Fibroblast of the conjunctiva (primary cell): ENCODE data around the gene G2E3.
"Not testable (repeated sequence)": the region's sequence is repeated elsewhere in the genome, so short reads cannot be mapped to it uniquely, and the experiment has no call there.

Experiments used
- DNase-seq: peaks from one replicate; pipeline ENCODE4 v3.0.0-alpha.2; 2010; ENCODE audit warnings: low read depth

Gene G2E3, protein sequence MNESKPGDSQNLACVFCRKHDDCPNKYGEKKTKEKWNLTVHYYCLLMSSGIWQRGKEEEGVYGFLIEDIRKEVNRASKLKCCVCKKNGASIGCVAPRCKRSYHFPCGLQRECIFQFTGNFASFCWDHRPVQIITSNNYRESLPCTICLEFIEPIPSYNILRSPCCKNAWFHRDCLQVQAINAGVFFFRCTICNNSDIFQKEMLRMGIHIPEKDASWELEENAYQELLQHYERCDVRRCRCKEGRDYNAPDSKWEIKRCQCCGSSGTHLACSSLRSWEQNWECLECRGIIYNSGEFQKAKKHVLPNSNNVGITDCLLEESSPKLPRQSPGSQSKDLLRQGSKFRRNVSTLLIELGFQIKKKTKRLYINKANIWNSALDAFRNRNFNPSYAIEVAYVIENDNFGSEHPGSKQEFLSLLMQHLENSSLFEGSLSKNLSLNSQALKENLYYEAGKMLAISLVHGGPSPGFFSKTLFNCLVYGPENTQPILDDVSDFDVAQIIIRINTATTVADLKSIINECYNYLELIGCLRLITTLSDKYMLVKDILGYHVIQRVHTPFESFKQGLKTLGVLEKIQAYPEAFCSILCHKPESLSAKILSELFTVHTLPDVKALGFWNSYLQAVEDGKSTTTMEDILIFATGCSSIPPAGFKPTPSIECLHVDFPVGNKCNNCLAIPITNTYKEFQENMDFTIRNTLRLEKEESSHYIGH

DNA sequence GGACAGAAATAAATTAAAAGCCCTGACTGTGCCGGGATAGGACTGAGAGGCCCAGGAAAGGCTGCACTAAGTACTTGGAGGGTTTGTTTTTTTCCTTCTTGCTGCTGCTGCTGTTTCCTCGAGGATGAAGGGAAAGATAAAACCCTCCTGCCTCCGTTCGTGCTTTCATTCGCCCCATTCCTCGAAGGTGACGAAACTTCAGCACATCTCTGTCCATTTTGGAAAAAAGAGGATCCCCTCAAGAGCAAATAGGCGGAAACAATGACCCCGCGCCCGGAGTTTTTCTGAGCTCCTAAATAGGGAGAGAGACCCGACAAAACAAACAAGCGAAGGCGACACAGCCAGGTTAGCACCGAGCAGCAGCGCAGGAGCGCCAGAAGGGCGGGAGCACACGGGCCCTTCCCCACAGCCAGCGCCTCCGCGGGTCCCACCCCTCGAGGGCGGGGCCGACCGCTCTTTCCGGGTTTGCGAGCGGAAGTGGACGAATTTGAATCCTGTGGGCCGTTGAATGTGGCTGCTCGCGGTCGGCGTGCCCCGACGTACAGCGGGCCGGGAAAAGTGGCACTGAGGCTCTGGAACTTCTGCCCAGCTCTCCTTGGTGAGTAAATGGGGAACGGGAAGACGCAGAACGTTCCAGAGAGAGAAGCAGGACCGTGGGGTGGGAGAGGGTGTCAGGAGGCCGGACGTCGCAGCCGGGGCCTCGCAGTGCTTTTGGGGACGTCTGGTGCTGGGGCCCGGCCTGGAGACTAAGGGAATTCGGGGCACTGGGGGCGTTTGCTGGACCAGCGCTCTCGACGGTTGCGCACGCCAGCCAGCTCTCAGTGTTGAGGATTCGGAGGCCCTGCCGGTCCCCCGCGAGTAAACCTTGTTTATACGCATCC is at the start of gene G2E3:
Gene G2E3 (plus strand): TSS at position 484 of the 881 bp plus-strand sequence. CDS start 21,922 bp downstream, outside the sequence.
- peak; percentile 63 for DNase-seq

DNA sequence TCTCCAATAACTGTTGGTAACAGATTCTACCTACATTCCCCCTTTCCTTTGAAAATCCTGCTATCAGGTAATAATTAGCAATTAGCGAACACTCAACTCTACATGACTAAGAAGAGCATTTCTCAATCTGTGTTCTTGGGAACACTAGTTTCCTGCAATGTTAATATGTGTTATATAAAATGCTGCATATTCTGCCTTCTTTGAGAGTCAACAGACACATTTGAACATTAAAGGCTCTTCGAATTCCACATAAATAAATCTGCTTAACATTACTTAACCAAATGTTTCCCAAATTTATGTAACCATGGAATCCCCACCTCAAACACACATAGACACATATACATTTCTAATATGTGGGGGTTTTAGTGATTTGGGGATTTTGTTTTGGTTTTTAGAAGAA is 41.2 kb upstream of the G2E3 start:
- DNase-seq = no peak

DNA sequence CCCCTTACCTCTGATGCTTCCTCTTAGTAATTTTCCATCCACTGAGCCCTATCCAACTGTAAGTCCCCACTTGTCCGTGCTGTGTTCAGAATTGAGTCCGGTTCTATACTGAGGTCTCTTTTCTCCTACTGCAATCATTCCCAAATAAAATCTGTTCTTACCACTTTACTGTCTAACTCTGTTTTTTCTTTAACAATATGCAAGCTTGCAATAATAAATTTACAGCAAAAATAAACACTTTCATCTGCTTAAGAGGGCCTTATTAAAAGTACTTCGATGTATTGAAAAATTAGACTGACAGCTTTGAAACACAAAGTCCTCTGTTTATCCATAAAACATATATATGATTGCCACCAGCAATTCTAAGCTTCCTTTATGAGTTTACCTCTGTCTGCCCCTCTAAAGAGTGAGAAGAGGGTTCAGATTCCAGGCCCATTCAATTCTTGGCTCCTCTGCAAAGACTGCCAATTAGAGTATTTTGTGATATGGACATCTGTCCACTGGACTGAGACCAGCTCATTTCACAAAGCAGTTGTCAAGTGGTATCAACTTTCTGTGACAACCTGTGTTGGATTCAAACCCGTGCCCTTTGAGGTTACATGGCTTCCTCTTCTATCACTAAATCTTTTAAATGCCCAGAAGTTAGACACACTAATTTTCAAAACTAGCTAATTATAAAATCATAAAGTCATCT is 39.9 kb upstream of the G2E3 start:
- DNase-seq = no peak

DNA sequence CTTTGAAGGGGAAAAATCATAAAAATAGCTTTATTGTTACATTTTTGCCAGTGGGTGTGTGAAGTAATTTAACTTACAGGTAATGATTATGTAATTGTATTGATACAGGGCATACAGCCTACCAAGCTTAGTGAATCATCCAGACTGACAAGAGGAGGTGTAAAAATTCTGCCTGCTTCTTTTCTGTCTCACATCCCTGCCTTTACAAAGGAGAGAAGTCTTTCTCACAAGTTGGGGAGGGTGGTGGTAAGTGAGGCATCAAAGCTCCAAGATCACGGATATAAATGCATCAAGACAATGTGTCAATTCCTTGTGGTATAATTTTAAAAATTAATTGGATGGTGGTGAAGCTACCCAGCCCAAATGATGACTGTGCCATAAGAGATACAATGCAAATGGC is 39.0 kb upstream of the G2E3 start:
- DNase-seq = no peak

DNA sequence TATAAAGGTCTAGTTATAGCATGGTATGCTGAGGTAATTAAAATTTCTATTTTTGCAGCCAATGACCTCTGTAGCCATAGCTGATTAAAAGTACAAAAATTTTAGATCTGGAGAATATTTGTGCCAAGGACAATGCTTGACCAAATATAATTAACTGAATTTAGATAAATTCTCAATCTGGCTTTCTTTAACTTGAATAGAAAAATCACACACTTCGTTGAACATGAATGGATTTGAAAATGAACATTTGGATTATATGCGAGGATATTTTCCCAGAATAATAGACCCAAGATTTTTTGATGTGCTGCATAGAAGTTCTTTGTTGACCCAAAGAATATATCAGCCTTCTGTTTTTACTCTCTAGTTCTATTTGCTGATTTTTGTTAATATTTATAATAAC is 38.4 kb upstream of the G2E3 start:
- DNase-seq = no peak

DNA sequence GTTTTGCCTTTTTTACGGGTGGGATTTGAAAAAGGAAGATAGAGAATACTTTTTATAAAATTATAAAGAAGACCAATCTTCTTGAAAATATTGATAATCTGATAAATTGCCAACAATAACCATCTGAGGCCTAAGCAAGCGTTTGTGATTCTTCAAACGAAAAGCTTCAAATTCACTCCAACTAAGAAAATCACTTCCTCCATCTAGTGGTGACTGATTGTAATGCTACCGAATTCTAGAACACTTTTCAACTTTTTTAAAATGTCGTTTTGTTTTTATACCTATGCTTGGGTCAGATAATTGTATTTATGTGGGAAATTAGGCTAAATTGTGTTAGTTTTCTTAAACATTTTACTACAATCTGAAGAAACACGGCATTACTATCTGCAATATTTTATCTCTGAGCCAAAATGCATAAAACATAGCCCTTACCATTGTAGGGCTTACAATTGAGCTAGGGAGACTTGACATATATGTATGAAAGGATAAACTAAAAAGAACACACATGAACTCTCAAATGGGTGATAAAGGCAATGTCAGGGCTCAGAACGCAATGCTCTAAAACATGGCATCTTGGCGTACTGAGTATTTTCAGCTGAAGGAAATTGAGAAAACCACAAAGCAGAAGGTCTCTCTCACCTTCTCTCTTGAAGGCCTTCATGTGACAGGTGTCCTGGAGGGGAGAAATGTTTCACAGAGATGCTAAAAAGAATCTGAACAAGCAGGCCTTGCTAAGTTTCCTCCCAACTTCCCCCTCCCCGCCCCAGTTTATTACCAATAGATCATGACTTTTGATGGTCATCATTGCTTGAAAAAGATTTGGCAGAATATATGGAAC is 36.8 kb upstream of the G2E3 start:
- peak; percentile 37 for DNase-seq

DNA sequence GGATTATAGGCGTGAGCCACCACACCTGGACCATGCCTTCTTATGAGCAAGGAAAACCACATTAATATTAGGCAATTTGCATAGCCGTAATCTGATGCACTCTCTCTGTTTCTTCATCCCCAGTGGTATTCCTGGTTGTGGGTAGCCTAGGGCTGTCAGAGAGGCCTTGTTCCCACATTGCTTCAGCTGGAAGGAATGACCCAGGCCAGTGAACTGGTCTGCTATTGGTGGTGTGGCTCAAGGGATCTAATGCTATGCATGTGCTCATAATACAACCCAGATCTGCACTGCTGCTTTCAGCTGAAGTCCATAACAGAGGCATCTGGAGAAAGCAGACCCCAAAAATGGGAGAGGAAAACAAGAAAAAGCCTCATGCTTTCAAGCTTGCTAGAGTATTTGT is 33.1 kb upstream of the G2E3 start:
- DNase-seq = peak; percentile 9

DNA sequence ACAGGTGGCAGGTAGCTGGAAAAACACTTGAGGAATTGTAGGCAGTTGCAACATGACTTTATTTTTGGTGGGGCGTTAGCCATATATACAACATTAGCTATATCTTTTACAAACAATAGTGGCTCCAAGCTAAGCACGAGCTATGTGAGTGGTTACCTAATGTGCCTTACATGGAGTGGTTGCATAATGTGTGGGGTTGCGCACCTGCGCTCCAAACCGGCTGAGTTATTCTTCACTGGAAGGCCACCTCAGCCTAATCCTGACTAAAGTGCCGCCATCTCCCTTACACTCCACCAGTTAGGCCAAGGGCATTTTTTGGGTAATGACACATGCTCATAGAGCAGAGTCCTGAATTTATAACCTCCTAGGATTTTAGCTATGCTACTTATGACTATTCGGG is 31.8 kb upstream of the G2E3 start:
- DNase-seq = no peak

DNA sequence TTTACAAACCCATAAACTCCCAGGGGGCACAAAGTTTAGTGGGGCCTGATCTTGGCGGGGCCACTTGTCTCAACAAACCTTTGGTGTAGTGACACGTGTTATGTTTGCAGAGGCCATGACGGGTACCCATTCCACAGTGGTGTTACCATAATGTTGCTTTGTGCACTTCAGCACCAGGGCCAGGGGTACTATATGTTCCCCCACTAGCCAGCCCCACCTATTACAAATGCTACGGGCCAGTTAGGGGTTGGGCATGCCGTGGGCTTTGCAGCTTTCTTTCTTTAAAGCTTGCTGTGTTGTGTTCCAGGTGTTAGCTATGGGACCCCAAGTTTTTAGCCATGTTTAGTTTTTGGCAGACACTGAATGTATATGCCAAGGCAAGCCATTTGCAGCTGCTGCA is 30.8 kb upstream of the G2E3 start:
- no peak for DNase-seq

DNA sequence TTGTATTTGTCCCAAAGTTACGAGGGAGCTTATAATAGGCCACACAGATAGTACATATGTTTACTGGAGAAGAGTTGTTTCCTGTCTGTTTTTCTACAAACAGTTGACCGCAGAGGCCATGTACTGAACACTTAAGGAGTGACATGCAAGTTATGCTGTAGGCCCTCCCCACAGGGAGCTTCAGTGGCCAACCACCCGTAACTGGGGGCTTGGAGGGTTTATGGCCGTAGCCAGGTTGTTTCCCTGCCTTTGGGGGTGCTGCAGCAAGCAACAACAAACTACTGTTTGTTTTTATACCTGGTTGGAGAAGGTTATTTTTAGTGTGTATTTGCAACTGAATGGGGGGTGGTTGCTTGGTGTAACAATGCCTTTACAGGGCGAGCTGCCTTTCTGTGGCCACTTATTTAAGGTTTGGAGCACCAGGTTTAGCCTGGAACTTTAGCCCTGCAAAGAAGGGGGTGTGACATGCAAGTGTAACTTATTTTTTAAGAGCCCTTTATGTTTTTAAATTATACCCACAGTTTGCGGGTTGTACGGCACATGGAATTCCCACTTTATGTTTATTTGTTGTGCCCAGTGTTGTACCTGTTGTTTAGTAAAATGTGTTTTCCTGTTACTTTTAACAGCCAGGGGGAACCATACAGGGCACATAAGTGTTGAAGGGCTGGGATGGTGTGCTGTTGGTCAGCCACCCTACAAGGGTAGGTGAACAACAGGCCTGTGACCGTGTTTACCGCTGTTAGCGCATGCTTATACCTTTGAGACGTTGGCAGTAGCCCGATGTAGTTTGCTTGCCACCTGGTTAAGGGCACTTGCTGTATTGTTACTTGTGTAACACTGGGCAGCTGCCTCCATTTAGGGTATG is 29.9 kb upstream of the G2E3 start:
- no peak for DNase-seq

DNA sequence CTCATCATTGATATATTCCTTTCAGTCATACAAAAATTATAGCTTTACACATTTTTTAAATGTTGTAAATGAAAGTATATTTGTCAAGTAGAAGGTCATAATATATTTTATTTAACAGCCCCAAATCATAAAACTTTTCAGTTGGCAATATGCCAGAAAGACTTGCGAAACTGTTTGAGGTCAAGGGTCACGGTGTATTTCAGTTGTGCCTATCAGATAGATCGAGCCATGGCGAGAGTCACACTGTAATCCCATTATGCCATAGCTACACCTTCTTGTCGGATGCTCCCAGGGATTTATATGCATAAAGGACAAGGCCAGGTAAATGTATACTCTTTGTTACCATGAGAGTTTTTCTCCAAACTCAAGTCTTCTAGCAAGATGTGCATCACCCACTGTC is 26.7 kb upstream of the G2E3 start:
- DNase-seq = no peak

DNA sequence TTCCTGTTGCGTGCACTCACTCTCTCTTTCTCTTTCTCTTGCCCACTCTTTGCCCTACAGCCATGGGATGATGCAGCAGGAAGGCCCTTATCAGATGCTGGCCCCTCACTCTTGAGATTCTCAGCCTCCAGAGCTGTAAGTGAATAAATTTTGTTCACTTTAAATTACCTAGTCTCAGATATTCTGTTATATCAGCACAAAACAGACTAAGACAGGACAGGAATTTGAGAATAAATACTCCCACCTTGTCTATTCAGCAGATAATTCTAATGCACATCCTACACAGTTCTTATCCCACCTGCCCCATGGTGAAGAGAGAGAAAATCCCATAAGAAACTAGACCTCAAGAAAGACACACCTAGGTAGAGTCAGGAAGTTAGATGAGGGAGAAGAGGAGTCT is 25.8 kb upstream of the G2E3 start:
- DNase-seq = no peak

DNA sequence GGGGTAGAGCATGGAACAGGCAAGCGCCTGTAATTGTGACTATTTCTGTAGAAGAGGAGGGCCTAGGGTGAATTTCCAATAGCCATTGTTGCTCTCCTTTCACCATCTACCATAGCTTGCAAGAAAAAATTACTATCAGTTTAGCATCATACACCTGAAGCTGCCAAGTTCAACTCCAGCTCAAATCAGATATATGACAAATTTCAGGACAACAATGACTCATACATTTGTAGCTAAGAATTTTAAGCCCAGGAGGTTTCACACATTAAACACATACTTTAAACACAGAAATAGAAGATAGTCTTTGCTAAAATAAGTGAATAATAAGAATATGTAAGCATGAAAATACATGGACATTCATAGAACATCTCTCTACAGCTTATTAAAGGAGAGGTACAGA is 17.6 kb upstream of the G2E3 start:
- DNase-seq = no peak

DNA sequence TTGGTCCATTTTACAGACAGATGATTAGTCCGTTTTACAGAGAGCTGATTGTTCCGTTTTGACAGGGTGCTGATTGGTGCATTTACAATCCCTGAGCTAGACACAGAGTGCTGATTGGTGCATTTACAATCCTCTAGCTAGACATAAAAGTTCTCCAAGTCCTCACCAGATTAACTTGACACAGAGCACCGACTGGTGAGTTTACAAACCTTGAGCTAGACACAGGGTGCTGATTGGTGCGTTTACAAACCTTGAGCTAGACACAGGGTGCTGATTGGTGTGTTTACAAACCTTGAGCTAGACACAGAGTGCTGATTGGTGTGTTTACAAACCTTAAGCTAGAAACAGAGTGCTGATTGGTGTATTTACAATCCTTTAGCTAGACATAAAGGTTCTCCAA is 12.2 kb upstream of the G2E3 start:
- not testable (repeated sequence) for DNase-seq

DNA sequence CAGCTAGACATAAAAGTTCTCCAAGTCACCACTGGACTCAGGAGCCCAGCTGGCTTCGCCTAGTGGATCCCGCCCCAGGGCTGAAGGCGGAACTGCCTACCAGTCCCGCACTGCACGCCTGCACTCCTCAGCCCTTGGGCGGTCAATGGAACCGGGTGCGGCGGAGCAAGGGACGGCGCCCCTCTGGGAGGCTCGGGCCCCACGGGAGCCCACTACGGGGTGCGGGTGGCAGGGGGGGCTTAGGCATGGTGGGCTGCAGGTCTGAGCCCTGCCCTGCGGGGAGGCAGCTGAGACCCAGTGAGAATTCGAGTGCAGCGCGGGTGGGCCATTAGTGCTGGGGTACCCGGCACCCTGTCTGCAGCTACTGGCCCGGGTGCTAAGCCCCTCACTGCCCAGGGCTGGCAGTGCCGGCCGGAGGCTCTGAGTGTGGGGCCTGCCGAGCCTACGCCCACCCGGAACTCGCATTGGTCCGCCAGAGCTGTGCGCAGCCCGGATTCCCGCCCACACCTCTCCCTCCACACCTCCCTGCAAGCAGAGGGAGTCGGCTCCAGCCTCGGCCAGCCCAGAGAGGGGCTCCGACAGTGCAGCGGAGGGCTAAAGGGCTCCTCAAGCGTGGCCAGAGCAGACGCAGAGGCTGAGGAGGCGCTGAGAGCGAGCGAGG is 11.4 kb upstream of the G2E3 start:
- no peak for DNase-seq

DNA sequence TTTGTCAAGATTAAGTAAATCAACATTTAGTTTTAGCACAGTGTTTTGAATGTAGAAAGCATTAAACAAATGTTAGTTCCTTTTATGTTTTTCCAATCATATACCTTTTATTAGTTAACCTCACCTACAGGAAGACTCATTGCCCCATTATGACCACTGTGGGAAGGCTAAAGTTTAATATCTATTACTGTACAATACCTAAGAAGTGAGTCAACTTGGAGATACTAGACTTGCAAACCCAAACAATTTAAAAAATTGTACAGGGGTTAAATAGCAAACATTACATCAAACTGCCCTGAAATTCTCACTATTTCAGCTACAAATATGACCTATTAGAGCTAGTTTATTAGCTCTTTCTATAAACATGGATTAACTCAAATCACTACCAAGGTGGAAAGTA is 8.6 kb upstream of the G2E3 start:
- DNase-seq = no peak

DNA sequence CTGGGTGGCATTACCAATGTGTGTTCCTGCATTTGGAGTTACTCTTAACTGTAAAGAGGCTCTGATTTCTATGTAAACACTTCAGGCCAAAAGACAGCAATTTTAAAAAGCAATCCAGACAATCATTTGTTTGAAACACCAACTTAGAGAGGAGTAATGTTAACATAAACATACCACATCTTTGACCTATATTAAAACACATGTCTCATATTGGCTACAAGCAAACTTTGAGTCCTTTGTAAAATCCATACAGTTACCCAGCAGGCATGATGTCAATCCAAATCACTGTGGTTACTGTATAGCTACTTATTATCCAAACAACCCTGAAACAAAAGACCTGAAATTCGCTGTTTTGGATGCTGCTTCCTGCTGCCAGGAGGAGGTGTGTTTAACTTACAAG is 7.5 kb upstream of the G2E3 start:
- no peak for DNase-seq

DNA sequence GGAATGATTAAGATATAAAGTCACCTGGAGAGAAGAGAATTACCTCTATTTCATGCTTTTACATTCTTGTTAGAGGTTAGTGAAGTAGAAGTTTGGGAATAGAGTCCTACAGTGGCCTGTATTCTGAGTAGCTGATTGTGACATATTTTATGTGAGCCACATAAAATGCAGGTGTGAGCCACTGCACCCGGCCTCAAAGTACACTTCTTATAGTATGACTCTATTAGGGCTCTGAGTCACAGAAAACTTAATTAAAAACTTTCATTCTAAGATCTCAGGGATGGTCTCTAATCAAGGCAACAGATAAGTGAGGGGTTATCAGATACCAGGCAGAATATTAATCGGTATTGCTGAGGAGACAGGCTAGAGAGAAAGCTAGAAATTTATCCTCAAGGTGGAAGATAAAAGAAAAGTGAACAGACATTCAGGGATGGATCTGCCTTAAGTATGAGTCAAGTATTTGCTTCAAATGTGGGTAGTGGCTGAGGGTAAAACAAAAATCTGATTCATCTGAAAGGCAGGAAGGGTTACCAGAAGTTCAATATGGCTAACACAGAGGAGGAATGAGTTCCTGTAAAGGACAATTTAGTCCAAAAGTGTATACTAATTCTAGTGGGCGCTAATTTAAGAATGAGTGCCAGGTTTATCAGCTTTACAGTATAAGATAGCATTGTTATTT is 5.5 kb upstream of the G2E3 start:
- DNase-seq = no peak

DNA sequence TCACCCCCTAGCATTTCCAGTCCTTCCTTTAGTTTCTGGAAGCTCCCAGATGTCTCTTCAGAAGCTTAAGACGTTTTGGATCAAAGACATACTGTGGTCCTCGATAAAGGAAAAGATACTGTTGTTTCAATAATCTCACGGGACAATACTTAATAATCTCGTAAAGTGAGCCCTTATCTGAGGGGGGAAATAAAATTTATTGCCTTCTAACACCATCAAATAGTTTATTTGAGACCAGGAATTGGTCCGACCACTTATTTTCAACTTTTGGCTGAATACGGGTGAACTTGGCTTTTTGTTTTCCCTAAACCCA is 640 bp upstream of the G2E3 start:
- DNase-seq = no peak
